ENCODE measurements around the gene PDGFRB. TPM values are rescaled to one million over a fixed set of nuclear protein-coding genes. Genes with fewer than 3 reads are reported as not detected.

The PDGFRB gene
- total RNA-seq, 2 experiments from 2014 or later = 0.23 to 3.0 TPM

DNA sequence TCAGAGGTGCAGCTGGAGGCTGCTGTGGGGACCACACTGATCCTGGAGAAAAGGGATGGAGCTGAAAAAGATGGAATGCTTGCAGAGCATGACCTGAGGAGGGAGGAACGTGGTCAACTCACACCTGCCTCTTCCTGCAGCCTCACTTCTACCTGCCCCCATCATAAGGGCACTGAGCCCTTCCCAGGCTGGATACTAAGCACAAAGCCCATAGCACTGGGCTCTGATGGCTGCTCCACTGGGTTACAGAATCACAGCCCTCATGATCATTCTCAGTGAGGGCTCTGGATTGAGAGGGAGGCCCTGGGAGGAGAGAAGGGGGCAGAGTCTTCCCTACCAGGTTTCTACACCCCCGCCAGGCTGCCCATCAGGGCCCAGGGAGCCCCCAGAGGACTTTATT lies 28.4 kb upstream of the PDGFRB start:
- no peaks in the 10 kb centered on the region for H4K20me1 ChIP-seq (ENCODE audit: insufficient read depth, low read length)
- H3K4me3 ChIP-seq (ENCODE audit: low read depth, low read length, poor library complexity, severe bottlenecking) = no peak overlapping the region
- H3K4me1 ChIP-seq (ENCODE audit: insufficient read depth, low read length, poor library complexity, severe bottlenecking) = no peaks in the 10 kb centered on the region
- H2AFZ ChIP-seq (ENCODE audit: low read length) = no peak overlapping the region
- ChIA-PET POLR2A (no interaction called here), CTCF (ENCODE audit: unreplicated experiment) (interaction anchor here (0.5 kb wide), 1 partner anchor 35 kb away, joined by 3 read pairs; no protein-coding TSS in a partner anchor)
- no peaks in the 10 kb centered on the region for H3K36me3 ChIP-seq (ENCODE audit: insufficient read depth, low read length)
- H3K4me2 ChIP-seq (ENCODE audit: low read length) = no peak overlapping the region
- no peaks in the 10 kb centered on the region for H3K9me3 ChIP-seq (ENCODE audit: low read length)
- H3K9me2 ChIP-seq (ENCODE audit: insufficient read depth, low read length) = no peaks in the 10 kb centered on the region
- DNase-seq (ENCODE audit: low spot score) = no peak
- no peak for TF ChIP-seq EZH2phosphoT487 (IDR thresholded peaks at IDR 0.05; ENCODE audit: borderline replicate concordance, low read depth, low read length)
- TF ChIP-seq, protein P1, sequence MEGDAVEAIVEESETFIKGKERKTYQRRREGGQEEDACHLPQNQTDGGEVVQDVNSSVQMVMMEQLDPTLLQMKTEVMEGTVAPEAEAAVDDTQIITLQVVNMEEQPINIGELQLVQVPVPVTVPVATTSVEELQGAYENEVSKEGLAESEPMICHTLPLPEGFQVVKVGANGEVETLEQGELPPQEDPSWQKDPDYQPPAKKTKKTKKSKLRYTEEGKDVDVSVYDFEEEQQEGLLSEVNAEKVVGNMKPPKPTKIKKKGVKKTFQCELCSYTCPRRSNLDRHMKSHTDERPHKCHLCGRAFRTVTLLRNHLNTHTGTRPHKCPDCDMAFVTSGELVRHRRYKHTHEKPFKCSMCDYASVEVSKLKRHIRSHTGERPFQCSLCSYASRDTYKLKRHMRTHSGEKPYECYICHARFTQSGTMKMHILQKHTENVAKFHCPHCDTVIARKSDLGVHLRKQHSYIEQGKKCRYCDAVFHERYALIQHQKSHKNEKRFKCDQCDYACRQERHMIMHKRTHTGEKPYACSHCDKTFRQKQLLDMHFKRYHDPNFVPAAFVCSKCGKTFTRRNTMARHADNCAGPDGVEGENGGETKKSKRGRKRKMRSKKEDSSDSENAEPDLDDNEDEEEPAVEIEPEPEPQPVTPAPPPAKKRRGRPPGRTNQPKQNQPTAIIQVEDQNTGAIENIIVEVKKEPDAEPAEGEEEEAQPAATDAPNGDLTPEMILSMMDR (conservative IDR thresholded peaks at IDR 0.05; ENCODE audit: low read length) = no peak
- no peak overlapping the region for H3K27ac ChIP-seq (ENCODE audit: low read depth, low read length, poor library complexity, severe bottlenecking)
- intact Hi-C loops (cut with micrococcal nuclease; ENCODE audit: unreplicated experiment) = no loop called here
- no peaks in the 10 kb centered on the region for H3K79me2 ChIP-seq (ENCODE audit: insufficient read depth, low read depth, low read length)
- BruUV-seq (replicated peaks) = no TSS peak

DNA sequence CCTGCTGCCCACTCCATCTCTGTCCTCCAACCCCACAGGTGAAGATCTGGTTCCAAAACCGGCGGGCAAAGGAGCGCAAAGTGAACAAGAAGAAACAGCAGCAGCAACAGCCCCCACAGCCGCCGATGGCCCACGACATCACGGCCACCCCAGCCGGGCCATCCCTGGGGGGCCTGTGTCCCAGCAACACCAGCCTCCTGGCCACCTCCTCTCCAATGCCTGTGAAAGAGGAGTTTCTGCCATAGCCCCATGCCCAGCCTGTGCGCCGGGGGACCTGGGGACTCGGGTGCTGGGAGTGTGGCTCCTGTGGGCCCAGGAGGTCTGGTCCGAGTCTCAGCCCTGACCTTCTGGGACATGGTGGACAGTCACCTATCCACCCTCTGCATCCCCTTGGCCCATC lies 27.8 kb upstream of the PDGFRB start:
- no peaks in the 10 kb centered on the region for H4K20me1 ChIP-seq (ENCODE audit: insufficient read depth, low read length)
- TF ChIP-seq, protein P1 (conservative IDR thresholded peaks at IDR 0.05; ENCODE audit: low read length) = no peak
- TF ChIP-seq EZH2phosphoT487 (IDR thresholded peaks at IDR 0.05; ENCODE audit: borderline replicate concordance, low read depth, low read length) = no peak
- H3K9me3 ChIP-seq (ENCODE audit: low read length) = no peaks in the 10 kb centered on the region
- no peak for DNase-seq (ENCODE audit: low spot score)
- POLR2A ChIA-PET = no interaction called here
- CTCF ChIA-PET (ENCODE audit: unreplicated experiment) = no interaction called here
- no peaks in the 10 kb centered on the region for H3K4me1 ChIP-seq (ENCODE audit: insufficient read depth, low read length, poor library complexity, severe bottlenecking)
- H3K4me2 ChIP-seq (ENCODE audit: low read length) = no peak overlapping the region
- H3K27ac ChIP-seq (ENCODE audit: low read depth, low read length, poor library complexity, severe bottlenecking) = no peak overlapping the region
- H3K4me3 ChIP-seq (ENCODE audit: low read depth, low read length, poor library complexity, severe bottlenecking) = no peak overlapping the region
- intact Hi-C loops (cut with micrococcal nuclease; ENCODE audit: unreplicated experiment) = no loop called here
- H3K9me2 ChIP-seq (ENCODE audit: insufficient read depth, low read length) = no peaks in the 10 kb centered on the region
- no peaks in the 10 kb centered on the region for H3K36me3 ChIP-seq (ENCODE audit: insufficient read depth, low read length)
- no TSS peak for BruUV-seq (replicated peaks)
- no peaks in the 10 kb centered on the region for H3K79me2 ChIP-seq (ENCODE audit: insufficient read depth, low read depth, low read length)
- no peak overlapping the region for H2AFZ ChIP-seq (ENCODE audit: low read length)

DNA sequence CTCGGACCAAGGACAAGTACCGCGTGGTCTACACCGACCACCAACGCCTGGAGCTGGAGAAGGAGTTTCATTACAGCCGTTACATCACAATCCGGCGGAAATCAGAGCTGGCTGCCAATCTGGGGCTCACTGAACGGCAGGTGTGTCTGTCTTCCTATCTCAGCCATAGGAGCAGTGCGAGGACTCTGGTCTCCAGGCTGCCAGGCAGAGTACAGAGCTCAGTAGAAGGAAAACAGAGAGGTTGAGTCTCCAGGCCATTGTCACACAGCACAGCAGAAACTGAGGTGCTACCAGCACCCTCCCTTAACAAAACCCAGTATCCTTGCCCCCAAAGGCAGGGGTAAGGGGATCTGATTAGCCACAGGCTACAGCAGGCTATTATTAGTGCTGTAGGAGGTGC lies 27.1 kb upstream of the PDGFRB start:
- Histone ChIP-seq H2AFZ (ENCODE audit: low read length) (no peak overlapping the region), H3K27ac (ENCODE audit: low read depth, low read length, poor library complexity, severe bottlenecking) (no peak overlapping the region), H3K4me1 (ENCODE audit: insufficient read depth, low read length, poor library complexity, severe bottlenecking) (no peaks in the 10 kb centered on the region), H4K20me1 (ENCODE audit: insufficient read depth, low read length) (no peaks in the 10 kb centered on the region), H3K4me3 (ENCODE audit: low read depth, low read length, poor library complexity, severe bottlenecking) (no peak overlapping the region), H3K9me3 (ENCODE audit: low read length) (no peaks in the 10 kb centered on the region), H3K9me2 (ENCODE audit: insufficient read depth, low read length) (no peaks in the 10 kb centered on the region), H3K4me2 (ENCODE audit: low read length) (no peak overlapping the region), H3K36me3 (ENCODE audit: insufficient read depth, low read length) (no peaks in the 10 kb centered on the region), H3K79me2 (ENCODE audit: insufficient read depth, low read depth, low read length) (no peaks in the 10 kb centered on the region)
- ChIA-PET CTCF (ENCODE audit: unreplicated experiment) (no interaction called here), POLR2A (no interaction called here)
- DNase-seq (ENCODE audit: low spot score) = no peak
- TF ChIP-seq, protein P1 (conservative IDR thresholded peaks at IDR 0.05; ENCODE audit: low read length) = no peak
- intact Hi-C loops (cut with micrococcal nuclease; ENCODE audit: unreplicated experiment) = no loop called here
- BruUV-seq (replicated peaks) = no TSS peak
